Breast epithelium (tissue), 3 donors: Measurements from ENCODE around the gene NAALADL2.
"Not testable (repeated sequence)": the region's sequence is repeated elsewhere in the genome, so short reads cannot be mapped to it uniquely, and the experiment has no call there.

Experiments used
- POLR2A ChIP-seq: fragments of 450-650 bp; IDR thresholded peaks from one replicate; pipeline ENCODE4 v1.6.1; 2016; ENCODE audit warnings: antibody characterized with exemption, mild to moderate bottlenecking, moderate library complexity
- POLR2AphosphoS5 ChIP-seq, 3 donors: sonication (generic); formaldehyde crosslinking; IDR thresholded peaks; one replicate each; pipeline ENCODE4 v1.6.1; 2017; ENCODE audit warnings: antibody characterized with exemption in 3 of 3

DNA sequence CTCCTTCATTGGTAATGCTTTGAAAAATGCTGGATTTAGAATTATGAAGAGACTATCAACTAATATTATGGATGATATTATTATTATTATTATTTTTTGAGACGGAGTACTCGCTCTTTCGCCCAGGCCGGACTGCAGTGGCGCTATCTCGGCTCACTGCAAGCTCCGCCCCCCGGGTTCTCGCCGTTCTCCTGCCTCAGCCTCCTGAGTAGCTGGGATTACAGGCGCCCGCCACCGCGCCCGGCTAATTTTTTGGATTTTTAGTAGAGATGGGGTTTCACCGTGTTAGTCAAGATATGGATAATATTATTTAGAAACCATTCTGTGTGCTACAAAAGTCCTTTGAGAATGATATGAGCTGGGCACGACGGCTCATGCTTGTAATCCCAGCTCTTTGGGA is 512.1 kb downstream of the NAALADL2 start:
- not testable (repeated sequence) for TF ChIP-seq POLR2AphosphoS5 (IDR thresholded peaks at IDR 0.05); POLR2A
